Jurkat, Clone E6-1 (cell line): ENCODE measurements around the gene RNASE2. TPM values are rescaled to one million over a fixed set of nuclear protein-coding genes. Genes with fewer than 3 reads are reported as not detected.
"Not testable (repeated sequence)": the region's sequence is repeated elsewhere in the genome, so short reads cannot be mapped to it uniquely, and the experiment has no call there.

ENCODE experiments used
- DNase-seq: peaks from one replicate; pipeline ENCODE4 v3.0.0-alpha.2; 2011; ENCODE audit warnings: low read depth, low spot score
- H3K4me3 ChIP-seq: 2 replicates; pipeline ENCODE4 v1.5.1; 2011; ENCODE audit warnings: mild to moderate bottlenecking, low read length, control low read depth, moderate library complexity
- polyA plus RNA-seq: library from polyadenylated mRNA; unstranded; fragments of >200 nt; gene quantifications from one replicate; pipeline ENCODE4 v1.2.1, GENCODE V29; 2012; ENCODE audit warnings: missing spikeins; ENCODE audit not compliant: insufficient read length, insufficient read depth

Gene RNASE2
- polyA plus RNA-seq = not detected

- H3K4me3 ChIP-seq, DNase-seq: not testable (repeated sequence)
These were observed at the start of gene RNASE2 for GRCh38 chr14:20954736-20955537. Gene RNASE2 (plus strand): TSS chr14:20955487. CDS start chr14:20955772, 285 bp downstream.

- DNase-seq = no peak
- H3K4me3 ChIP-seq = no peak overlapping the region
These were observed 49.6 kb upstream of the RNASE2 start for GRCh38 chr14:20905676-20906075.

DNA sequence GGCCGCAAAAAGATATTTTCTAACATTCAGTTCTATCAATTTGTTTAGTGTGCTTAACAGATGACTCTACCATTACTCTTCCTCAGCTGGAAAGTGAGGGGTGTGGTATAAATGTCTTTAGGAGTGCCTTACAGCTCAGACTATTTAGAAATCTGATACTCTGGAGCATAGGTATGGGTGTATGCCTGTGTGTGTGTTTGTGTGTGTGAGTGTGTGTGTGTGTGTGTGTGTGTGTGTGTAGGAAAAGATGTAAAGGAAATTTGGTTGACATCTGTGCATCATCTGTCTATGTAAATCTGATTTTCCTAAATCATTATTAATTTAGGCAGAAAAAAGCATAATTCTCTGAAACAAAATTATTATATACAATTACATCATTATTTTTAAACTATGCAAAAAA lies 48.1 kb upstream of the RNASE2 start:
- DNase-seq = no peak
- no peak overlapping the region for H3K4me3 ChIP-seq

- H3K4me3 ChIP-seq, DNase-seq: not testable (repeated sequence)
These were observed 44.5 kb upstream of the RNASE2 start for GRCh38 chr14:20910822-20911221.

DNA sequence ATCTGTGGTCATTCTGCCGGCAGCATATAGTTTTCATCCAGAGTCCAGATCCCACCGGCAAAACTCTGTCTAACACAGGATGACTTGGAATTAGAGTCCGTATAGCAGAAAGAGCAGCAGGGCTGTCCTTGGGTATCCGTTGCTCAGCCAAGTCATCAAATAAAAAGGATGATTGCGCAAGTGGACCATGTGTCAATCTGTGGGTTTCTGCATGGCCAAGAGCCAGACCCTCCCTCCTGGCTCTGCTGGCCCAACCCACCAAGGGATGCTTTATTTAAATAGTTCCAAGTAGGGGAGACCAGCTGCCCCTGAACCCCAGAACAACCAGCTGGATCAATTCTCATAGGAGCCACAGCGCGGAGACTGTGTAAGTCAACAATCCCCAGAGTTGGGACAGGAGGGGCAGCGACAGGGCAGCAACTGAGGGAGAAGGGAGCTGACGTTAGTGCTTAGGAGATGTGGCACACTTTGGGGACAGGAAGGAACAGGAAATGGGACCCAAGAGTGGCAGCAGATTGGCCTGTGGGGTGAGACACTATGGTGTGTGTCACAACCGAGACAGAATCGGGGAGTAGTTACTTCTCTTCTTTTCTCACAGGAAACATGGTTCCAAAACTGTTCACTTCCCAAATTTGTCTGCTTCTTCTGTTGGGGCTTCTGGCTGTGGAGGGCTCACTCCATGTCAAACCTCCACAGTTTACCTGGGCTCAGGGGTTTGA lies 36.1 kb upstream of the RNASE2 start:
- not testable (repeated sequence) for DNase-seq, H3K4me3 ChIP-seq

- not testable (repeated sequence) for DNase-seq
These were observed 31.5 kb upstream of the RNASE2 start for GRCh38 chr14:20923766-20924297.

DNA sequence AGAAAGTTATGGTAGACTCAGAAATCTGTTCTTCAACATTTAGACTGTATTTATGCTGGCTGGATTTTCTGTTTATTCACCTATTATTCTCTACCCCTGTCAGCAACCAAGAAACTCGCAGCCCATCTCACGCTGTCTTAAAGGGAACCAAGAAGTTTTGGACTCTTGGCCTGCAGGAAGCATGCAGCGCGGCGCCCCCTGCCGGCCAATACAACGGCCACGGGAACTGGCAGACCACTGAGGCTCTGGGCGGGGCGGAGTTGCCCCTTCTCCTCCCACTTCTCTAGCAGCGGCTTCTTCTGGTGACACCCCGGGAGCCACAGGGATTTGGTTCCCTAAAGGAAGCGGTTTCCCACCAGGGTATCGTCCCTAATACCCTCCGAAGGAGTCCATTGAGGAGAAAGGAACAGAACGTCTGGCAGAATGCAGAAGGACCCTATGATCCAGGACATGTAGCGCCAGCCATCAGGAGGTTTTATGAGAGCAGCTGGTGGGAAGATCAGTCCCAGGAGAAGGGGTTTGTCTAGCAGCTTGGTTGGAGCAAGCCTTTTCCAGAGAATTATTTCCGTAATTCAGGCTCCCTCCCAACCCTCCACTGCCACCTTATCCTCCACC lies 21.0 kb upstream of the RNASE2 start:
- H3K4me3 ChIP-seq = no peak overlapping the region
- DNase-seq = no peak

More at GRCh38 chr14:20923766-20924297, 31.5 kb upstream of the RNASE2 start:
- not testable (repeated sequence) for H3K4me3 ChIP-seq

DNA sequence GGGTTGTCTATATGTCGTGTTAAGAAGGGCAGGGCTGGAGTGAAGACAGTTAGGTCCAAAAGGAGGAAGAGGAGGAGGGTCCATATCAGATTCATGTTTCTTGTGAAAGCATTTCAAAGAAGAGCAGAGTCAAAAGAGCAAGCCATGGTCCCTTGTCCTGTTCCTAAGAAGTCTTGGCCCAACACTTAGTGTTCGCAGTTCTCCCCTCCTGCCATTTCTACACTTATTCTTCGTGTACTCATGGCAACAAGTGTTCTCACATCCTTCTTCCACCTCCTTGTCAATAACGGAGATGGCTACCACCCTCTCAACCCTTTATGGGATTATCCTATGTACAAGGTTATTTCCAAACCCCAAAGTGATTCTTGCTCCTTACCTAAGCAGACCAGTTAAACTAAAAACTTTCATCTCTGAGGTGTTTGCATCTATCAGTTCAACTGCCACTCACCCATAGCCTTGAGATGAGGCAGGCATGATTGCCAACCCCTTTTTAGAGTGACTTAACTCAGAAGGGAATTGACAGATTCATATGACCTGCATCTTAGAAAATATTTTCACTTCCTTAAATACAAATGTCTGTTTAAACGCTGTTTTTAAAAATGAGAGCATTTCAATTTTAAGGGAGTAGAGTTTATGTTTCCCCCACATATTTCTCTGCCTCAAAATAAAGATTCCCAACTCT lies 19.8 kb upstream of the RNASE2 start:
- DNase-seq = no peak
- H3K4me3 ChIP-seq = no peak overlapping the region

DNA sequence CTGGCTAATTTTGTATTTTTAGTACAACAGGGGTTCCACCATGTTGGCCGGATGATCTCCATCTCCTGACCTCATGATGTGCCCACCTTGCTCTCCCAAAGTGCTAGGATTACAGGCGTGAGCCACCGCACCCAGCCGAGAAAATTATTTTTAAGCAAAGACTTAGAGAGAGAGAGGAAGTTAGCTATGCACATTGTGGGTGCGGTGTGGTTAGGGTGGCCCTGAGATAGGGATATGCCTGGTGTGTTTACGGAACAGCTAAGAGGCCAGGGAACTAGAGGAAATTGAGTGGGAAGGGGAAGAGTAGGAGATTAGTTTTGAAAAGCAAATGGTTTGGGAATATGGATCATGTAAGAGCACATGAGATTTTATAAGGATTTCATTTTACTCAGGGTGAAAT lies 10.1 kb upstream of the RNASE2 start:
- not testable (repeated sequence) for DNase-seq, H3K4me3 ChIP-seq

- not testable (repeated sequence) for H3K4me3 ChIP-seq, DNase-seq
These were observed 8.6 kb upstream of the RNASE2 start for GRCh38 chr14:20946707-20947106.

DNA sequence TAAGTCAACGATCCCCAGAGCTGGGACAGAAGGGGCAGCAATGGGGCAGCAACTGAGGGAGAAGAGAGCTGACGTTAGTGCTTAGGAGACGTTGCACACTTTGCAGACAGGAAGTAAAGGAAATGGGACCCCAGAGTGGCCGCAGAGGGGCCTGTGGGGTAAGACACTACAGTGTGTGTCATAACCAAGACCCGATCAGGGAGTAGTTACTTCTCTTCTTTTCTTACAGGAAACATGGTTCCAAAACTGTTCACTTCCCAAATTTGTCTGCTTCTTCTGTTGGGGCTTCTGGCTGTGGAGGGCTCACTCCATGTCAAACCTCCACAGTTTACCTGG lies 219 bp downstream of the RNASE2 start:
- DNase-seq, H3K4me3 ChIP-seq: not testable (repeated sequence)

GRCh38 chr14:20956376-20956976 lies 1.2 kb downstream of the RNASE2 start:
- peak; percentile 72 for DNase-seq
- H3K4me3 ChIP-seq = no peak overlapping the region

GRCh38 chr14:20958946-20959345 lies 3.7 kb downstream of the RNASE2 start:
- DNase-seq, H3K4me3 ChIP-seq: not testable (repeated sequence)

DNA sequence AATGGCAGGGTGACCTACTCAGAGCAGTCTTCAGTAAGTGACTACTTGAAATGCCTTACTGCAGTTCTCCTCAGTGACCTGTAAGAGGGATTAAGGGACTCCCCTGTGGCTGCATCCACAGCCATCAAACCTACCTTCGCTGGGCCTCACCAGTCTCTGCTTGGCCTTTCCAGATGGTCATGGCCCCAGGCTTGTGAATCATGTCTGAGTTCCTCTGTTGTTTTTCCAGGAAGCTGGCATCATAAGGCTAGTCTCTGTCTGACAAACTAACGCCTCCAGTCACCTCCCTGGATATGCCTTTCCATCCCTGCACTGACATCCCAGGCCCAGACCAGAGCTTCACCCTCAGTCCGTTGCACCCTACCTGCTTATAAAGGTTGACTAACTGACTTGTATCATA lies 14.0 kb downstream of the RNASE2 start:
- no peak overlapping the region for H3K4me3 ChIP-seq
- DNase-seq = no peak

- H3K4me3 ChIP-seq = peak overlapping the region; percentile 73
- no peak for DNase-seq
These were observed 15.3 kb downstream of the RNASE2 start for GRCh38 chr14:20970647-20970982.

DNA sequence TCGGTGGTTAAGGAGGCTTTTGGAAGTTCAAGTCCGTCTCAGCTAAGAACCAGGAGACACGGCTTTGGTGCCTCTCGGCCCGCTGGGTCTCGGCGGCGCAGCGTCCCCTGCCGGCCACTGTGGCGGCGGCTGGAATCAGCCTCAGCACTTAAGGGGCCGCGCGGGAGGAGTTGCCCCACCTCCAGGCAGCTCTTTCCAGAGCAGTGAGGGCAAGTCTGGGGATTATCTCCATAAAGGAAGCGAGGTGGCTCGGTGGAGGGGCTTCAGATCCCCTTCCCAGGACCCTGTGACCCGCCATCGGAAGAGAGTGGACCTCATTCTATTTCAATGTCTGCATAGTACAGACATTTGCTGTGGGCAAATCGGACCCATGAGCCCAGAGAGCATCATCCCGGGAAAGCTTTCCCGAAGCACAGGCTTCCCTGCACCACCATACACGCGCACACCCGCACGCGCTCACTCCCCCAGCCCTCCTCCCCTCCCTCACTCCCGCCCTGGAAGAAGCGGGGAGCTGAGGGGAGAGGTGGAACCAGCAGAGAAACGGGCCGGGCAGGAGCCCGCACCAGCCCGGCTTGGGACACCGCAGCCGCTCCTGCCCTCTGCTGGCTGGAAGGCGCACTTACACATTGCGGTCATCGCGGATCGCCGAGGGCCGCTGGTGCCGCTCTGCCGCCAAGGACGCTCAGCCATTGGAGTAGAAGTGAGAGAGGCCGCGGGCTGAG lies 15.9 kb downstream of the RNASE2 start:
- peak; percentile 57 for DNase-seq

GRCh38 chr14:20971705-20972021 lies 16.4 kb downstream of the RNASE2 start:
- DNase-seq = no peak
- peak overlapping the region; percentile 73 for H3K4me3 ChIP-seq

More for the DNA sequence above, 15.9 kb downstream of the RNASE2 start:
- H3K4me3 ChIP-seq = peak overlapping the region; percentile 73

DNA sequence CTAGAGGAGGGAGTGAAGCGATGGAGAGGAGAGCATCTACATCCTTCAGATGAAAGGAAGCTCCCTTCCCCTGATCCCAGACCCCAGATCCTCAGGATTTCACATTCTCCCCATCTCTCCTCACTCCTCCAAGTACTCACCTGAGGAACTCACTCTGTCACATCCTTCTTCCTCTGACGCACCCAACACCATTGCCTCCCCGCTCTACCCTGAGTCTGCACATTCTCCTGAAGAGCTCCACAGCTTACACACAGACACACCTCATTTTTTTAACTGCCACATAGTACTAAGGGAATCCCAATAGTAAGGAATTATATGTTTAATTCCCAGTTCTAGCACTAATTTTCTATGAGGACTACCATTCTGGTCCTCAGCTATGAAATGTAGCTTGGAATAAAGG lies 18.2 kb downstream of the RNASE2 start:
- no peak for DNase-seq
- H3K4me3 ChIP-seq = no peak overlapping the region
